ENCODE data around the gene OR51I1.

- TF ChIP-seq GATA2 (IDR thresholded peaks at IDR 0.05; ENCODE audit: low read depth, low read length): no peak
- TF ChIP-seq GATA3 (IDR thresholded peaks at IDR 0.05; ENCODE audit: low read depth, low read length): no peak
Measured at GRCh38 chr11:5486003-5486402, 44.7 kb upstream of the OR51I1 start.
